ENCODE data around the gene SEMA5B.

DNA sequence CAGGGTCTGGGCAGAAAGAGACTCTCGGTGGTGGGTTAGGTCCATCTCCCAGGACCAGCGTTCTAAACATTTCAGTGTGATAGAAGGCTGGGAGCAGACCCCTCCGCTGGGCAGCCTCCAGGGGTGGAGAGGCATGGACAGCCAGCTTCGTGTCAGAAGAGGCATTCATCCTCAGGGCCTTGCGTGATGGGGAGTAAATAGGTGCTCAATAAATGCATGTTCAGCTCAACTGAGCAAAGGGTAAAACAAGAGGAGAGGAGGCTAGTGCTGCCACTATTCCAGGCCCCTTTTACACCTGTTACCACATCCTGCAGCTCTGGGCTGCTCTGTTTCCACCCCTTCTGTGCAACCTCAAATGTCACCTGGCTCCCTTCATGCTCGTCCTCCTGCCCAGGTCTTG, 49.0 kb downstream of the SEMA5B start:
- TF ChIP-seq POLR2A (IDR thresholded peaks at IDR 0.05) (no peak), CTCF (IDR thresholded peaks at IDR 0.05) (no peak)
